ENCODE results near the gene IFNA7. TPM values are rescaled to one million over a fixed set of nuclear protein-coding genes. Genes with fewer than 3 reads are reported as not detected.
"Not testable (repeated sequence)": the region's sequence is repeated elsewhere in the genome, so short reads cannot be mapped to it uniquely, and the experiment has no call there.

IFNA7 gene
- polyA plus RNA-seq (2011; rRNA removed) = not detected in 2 replicates
- not detected in 2 replicates for polyA plus RNA-seq (2012; cell fraction: cytosol; rRNA removed)
- not detected in 2 replicates for polyA plus RNA-seq (2012; cell fraction: nucleus; rRNA removed)
- polyA plus RNA-seq (2017; fragmentation: RNase III; extraction: RNeasy Plus Mini Kit Qiagen cat#74134 plus additional on column Dnase treatment) = not detected in 3 replicates
- not detected in 2 replicates for polyA minus RNA-seq (2011; rRNA and poly(A)+ RNA removed)

- H3K9me3 ChIP-seq; H3K4me3 ChIP-seq; H3K27ac ChIP-seq; FAIRE-seq; ATAC-seq; H3K4me2 ChIP-seq; DNase-seq (ENCODE audit: low read depth in 1 of 2, low spot score in 1 of 2); POLR2A ChIA-PET; H3K4me1 ChIP-seq: not testable (repeated sequence)
- CTCF ChIA-PET = interaction anchor here (1.0 kb wide), 1 partner anchor 33 kb away, joined by 3 read pairs; no protein-coding TSS in a partner anchor
- WGBS (ENCODE audit: missing lambda C conversion rate) = 14% methylated on average over 4 of the region's 4 CpGs
Observed at GRCh38 chr9:21202105-21202504, at the start of gene IFNA7. TSS of gene IFNA7 (minus strand) at chr9:21202205. CDS start at chr9:21202165, 40 bp downstream.

GRCh38 chr9:21251638-21252037 lies 49.6 kb upstream of the IFNA7 start:
- Histone ChIP-seq H3K4me1 (no peaks in the 10 kb centered on the region), H3K9me3 (no peaks in the 10 kb centered on the region; the same call in 2 of the 3 replicates), H3K4me2 (no peak overlapping the region), H3K4me3 (no peak overlapping the region), H3K27ac (no peak overlapping the region)
- POLR2A ChIA-PET = no interaction called here
- FAIRE-seq = no peak
- 0 out of 6 replicates have a peak, but pooled peaks of 1 of the 2 experiments have one; percentile 28 for ATAC-seq
- DNase-seq (ENCODE audit: low read depth in 1 of 2, low spot score in 1 of 2) = no peak
- WGBS (ENCODE audit: missing lambda C conversion rate) = 1% methylated on average over 4 of the region's 4 CpGs
- CTCF ChIA-PET = interaction anchor here (0.7 to 5.1 kb wide), 8 partner anchors 13 to 537 kb away, joined by 4 to 40 read pairs (median 10); no protein-coding TSS in a partner anchor
- TF ChIP-seq HEYL (CRISPR knock-in tag; IDR thresholded peaks at IDR 0.05) (no peak), HDAC2 (IDR thresholded peaks at IDR 0.05) (no peak), BCL3 (IDR thresholded peaks at IDR 0.05) (no peak), ELK1 (IDR thresholded peaks at IDR 0.05; ENCODE audit: low read depth, low read length) (no peak)

GRCh38 chr9:21251190-21251589 lies 49.2 kb upstream of the IFNA7 start:
- CTCF ChIA-PET = interaction anchor here (1.2 to 5.1 kb wide), 7 partner anchors 9 to 562 kb away, joined by 3 to 40 read pairs (median 7); no protein-coding TSS in a partner anchor

GRCh38 chr9:21244836-21245235 lies 42.8 kb upstream of the IFNA7 start:
- POLR2A ChIA-PET = no interaction called here
- TF ChIP-seq NFE2L2 (conservative IDR thresholded peaks at IDR 0.05; ENCODE audit: low read length) (no peak), FOXS1 (CRISPR knock-in tag; IDR thresholded peaks at IDR 0.05) (no peak), FOSL2 (IDR thresholded peaks at IDR 0.05) (no peak), FOSL2 (CRISPR knock-in tag; IDR thresholded peaks at IDR 0.05) (no peak), ZSCAN20 (CRISPR knock-in tag; IDR thresholded peaks at IDR 0.05) (no peak), KDM5A (IDR thresholded peaks at IDR 0.05) (no peak), E2F6 (IDR thresholded peaks at IDR 0.05; ENCODE audit: borderline replicate concordance, low read depth) (no peak), JUNB (IDR thresholded peaks at IDR 0.05) (no peak), FOSB (CRISPR knock-in tag; IDR thresholded peaks at IDR 0.05) (no peak), SREBF2 (IDR thresholded peaks at IDR 0.05) (no peak), CEBPB (IDR thresholded peaks at IDR 0.05) (no peak), PBX3 (IDR thresholded peaks at IDR 0.05) (no peak), HEYL (CRISPR knock-in tag; IDR thresholded peaks at IDR 0.05) (no peak), RARB (CRISPR knock-in tag; IDR thresholded peaks at IDR 0.05) (no peak), ZFP36 (IDR thresholded peaks at IDR 0.05; ENCODE audit: borderline replicate concordance, partially characterized antibody) (no peak), MAX (IDR thresholded peaks at IDR 0.05) (no peak), RAD21 (conservative IDR thresholded peaks at IDR 0.05 in 1 of 2, IDR thresholded peaks at IDR 0.05 in 1 of 2) (no peak)
- no peaks in the 10 kb centered on the region for H3K4me1 ChIP-seq

More at GRCh38 chr9:21251190-21251589, 49.2 kb upstream of the IFNA7 start:
- WGBS (ENCODE audit: missing lambda C conversion rate) = 0% methylated on average over 1 of the region's 1 CpG
- Histone ChIP-seq H3K27ac (no peak overlapping the region), H3K9me3 (no peaks in the 10 kb centered on the region; the same call in 2 of the 3 replicates), H3K4me3 (no peak overlapping the region), H3K4me1 (no peaks in the 10 kb centered on the region), H3K4me2 (no peak overlapping the region)
- TF ChIP-seq MAFK (IDR thresholded peaks at IDR 0.05; ENCODE audit: partially characterized antibody) (no peak), EHMT2 (IDR thresholded peaks at IDR 0.05; ENCODE audit: low read depth) (no peak), EP300 (IDR thresholded peaks at IDR 0.05) (no peak), BCL3 (IDR thresholded peaks at IDR 0.05) (no peak), HEYL (CRISPR knock-in tag; IDR thresholded peaks at IDR 0.05) (no peak), ZC3H11A (IDR thresholded peaks at IDR 0.05) (no peak), JUN (IDR thresholded peaks at IDR 0.05) (no peak)
- DNase-seq (ENCODE audit: low read depth in 1 of 2, low spot score in 1 of 2) (no peak), FAIRE-seq (no peak), ATAC-seq (peak in 1 of 2 experiments; percentile 60; a peak in 4 of 6 replicates)
- POLR2A ChIA-PET = no interaction called here

More at GRCh38 chr9:21244836-21245235, 42.8 kb upstream of the IFNA7 start:
- no peak for FAIRE-seq
- Histone ChIP-seq H3K4me2 (no peak overlapping the region), H3K4me3 (no peak overlapping the region), H3K27ac (no peak overlapping the region), H3K9me3 (no peaks in the 10 kb centered on the region; the same call in 2 of the 3 replicates)
- CTCF ChIA-PET = interaction anchor here (1.1 kb wide), 1 partner anchor 50 kb away, joined by 3 read pairs; no protein-coding TSS in a partner anchor
- ATAC-seq = no peak
- 2% methylated on average over 2 of the region's 2 CpGs for WGBS (ENCODE audit: missing lambda C conversion rate)
- DNase-seq (ENCODE audit: low read depth in 1 of 2, low spot score in 1 of 2) = no peak
